GM15510 (cell line): Measurements from ENCODE around the gene KNSTRN.

Experiments used
- POLR2A ChIP-seq: IDR thresholded peaks from 3 replicates; pipeline ENCODE4 v1.6.1; 2011; ENCODE audit warnings: borderline replicate concordance; ENCODE audit not compliant: insufficient read length; ENCODE audit errors: extremely low read depth

The KNSTRN gene

GRCh38 chr15:40397688-40398412 is 15.3 kb downstream of the KNSTRN start:
- no peak for TF ChIP-seq POLR2A

DNA sequence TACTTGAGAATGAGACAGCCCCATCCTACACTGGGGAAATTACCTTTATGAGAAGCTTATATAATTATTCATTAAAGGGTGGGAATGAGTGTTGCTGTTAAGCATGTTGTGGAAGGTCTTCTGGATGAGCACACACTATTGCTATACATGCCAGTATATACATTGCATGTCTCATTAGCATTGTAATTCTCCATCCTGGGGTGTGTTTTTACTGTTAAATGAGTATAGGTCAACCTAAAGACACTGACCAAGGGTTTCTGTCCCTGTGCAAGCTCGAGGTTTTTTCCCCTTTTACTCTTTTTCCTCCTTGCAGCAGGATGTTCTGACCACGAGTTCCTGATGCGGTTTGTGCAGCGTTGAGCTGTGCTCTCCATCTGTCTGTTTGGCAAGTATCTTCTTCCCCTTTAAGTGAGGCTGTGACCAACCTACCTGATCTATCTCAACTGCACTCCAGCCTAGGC is 15.9 kb downstream of the KNSTRN start:
- no peak for TF ChIP-seq POLR2A

GRCh38 chr15:40399370-40399769 is 16.8 kb downstream of the KNSTRN start:
- no peak for TF ChIP-seq POLR2A

GRCh38 chr15:40405501-40406381 is 23.2 kb downstream of the KNSTRN start, which contains the start of gene IVD:
Gene IVD, plus strand, starts transcription at chr15:40405795. Its CDS starts 33 bp downstream, at chr15:40405828.
- peak; percentile 92 for TF ChIP-seq POLR2A

DNA sequence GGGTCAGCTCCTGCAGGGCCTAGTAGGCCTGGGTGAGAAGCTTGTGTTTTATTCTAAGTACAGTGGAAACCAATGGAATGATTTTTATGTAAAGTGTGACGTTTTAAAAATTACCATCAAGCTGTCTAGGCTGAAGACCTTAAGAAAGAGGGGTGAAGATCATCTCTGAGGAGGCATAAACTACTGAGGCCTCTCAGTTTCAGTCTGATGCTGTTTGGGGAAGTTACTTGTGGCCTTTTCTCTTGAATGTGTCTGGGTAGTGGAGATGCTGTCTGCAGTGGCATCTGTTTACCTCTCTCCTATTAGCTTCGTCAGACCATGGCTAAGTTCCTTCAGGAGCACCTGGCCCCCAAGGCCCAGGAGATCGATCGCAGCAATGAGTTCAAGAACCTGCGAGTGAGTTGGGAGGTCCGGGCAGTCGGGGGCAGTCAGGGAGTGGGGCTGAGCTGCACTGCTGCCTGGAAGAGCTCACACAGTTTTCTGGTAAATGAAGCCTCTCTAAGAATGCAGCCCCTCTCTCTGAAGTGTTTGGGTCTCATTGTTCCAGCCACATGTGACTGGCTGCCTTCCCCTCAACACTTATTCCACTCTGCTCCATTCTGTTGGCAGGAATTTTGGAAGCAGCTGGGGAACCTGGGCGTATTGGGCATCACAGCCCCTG is 24.9 kb downstream of the KNSTRN start:
- no peak for TF ChIP-seq POLR2A

GRCh38 chr15:40409366-40409765 is 26.8 kb downstream of the KNSTRN start:
- TF ChIP-seq POLR2A: no peak

GRCh38 chr15:40410476-40410875 is 28.0 kb downstream of the KNSTRN start:
- no peak for TF ChIP-seq POLR2A

DNA sequence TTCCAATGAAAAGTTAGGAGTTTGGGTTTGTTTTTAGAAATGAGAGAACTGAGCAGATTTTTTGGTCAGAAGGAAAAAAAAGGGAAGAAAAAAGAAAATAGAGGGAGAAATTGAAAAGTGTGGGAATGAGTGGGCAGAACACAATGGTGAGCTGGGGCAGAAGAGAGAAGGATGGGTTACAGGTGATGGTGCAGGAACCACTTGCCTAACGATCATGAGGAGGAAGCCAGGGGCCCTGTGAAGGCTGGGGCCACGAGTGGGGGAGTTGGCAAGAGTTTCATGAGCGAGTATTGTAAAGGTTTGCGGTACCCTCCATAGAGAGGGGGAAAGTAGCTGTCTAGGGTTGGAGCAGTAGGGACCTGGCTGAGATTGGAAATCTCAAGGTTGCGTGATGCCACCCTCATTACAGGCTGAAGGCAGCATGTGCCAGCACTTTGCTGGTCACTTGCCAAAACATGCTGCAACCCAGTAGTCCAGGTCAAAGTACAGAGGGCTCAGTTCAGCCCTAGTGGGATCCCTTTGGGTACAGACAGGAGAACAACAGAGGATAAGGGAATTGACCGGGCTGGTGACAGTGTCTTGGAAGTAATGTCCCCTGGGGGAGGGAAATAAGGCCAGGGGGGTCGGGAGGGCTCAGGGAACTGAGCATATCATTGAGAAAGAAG is 29.7 kb downstream of the KNSTRN start:
- TF ChIP-seq POLR2A: no peak

- TF ChIP-seq POLR2A: no peak
These were observed 30.5 kb downstream of the KNSTRN start for GRCh38 chr15:40413036-40413435.

- no peak for TF ChIP-seq POLR2A
These were observed 32.3 kb downstream of the KNSTRN start for GRCh38 chr15:40414816-40415215.

DNA sequence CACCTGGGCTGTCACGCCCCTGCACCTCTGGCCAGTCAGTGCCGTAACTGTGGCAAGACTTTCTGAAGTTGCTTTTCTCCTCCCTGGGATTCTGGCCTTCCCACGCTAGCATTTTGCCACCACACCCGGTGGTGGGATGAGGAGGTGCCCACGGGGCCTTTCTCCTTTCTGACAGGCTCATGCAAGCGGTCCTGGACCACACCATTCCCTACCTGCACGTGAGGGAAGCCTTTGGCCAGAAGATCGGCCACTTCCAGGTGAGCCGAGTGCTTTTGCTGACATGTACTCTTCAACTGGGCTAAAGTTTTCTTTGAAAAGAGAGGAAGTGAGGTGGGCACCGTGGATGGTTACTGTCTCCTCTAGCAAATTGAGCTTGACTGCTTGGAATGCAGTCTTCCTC is 32.7 kb downstream of the KNSTRN start:
- no peak for TF ChIP-seq POLR2A

GRCh38 chr15:40416056-40416455 is 33.5 kb downstream of the KNSTRN start:
- no peak for TF ChIP-seq POLR2A

- TF ChIP-seq POLR2A: no peak
These were observed 35.6 kb downstream of the KNSTRN start for GRCh38 chr15:40418126-40418525.

- TF ChIP-seq POLR2A: no peak
These were observed 37.7 kb downstream of the KNSTRN start for GRCh38 chr15:40420071-40420713.

DNA sequence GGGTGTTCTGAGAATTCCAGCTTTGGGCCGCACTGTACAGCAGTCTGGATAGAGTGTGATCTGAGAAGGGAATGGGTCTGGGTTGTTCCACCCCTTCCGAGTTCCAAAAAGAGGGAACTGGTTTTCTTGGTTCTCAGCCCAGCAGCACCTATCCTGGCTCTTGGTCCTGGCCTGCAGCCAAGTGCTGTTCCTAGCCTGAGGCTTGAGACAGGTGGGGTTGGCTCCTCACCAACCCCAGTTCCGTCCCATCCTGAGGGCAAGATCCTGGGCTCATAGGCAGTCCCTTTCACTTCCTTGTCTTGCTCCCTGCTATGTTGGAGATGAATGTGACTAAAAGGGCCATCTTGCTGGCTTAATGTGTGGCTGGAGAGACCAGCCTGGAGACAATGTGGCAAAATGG is 38.3 kb downstream of the KNSTRN start:
- TF ChIP-seq POLR2A: no peak
